Measurements from ENCODE around the gene DCTN1.

DNA sequence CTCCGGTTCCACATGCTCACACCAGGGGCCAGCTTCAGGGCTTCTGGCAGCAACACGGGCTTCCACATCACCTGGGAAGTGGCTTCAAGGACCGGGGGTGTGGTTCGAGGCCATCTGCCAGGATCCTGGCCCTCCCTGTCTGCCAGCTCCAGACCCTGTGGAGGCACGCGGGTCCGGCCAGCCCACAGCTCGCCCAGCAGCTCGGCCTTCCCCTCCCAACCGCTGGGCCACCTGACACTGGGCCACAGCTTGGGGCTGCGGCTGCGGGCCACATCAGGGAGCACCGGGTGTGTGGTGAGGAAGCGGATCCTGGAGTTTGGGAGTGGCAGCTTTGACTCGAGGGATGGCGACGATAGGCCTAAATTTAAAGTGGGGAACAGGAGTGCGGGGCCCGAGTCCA lies 34.3 kb upstream of the DCTN1 start:
- TF ChIP-seq, protein P1, sequence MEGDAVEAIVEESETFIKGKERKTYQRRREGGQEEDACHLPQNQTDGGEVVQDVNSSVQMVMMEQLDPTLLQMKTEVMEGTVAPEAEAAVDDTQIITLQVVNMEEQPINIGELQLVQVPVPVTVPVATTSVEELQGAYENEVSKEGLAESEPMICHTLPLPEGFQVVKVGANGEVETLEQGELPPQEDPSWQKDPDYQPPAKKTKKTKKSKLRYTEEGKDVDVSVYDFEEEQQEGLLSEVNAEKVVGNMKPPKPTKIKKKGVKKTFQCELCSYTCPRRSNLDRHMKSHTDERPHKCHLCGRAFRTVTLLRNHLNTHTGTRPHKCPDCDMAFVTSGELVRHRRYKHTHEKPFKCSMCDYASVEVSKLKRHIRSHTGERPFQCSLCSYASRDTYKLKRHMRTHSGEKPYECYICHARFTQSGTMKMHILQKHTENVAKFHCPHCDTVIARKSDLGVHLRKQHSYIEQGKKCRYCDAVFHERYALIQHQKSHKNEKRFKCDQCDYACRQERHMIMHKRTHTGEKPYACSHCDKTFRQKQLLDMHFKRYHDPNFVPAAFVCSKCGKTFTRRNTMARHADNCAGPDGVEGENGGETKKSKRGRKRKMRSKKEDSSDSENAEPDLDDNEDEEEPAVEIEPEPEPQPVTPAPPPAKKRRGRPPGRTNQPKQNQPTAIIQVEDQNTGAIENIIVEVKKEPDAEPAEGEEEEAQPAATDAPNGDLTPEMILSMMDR (IDR thresholded peaks at IDR 0.05) = no peak
- no peak for TF ChIP-seq POLR2A (IDR thresholded peaks at IDR 0.05)

Data from Peyer's patch (tissue), 4 donors.